ENCODE measurements around the gene TMEM156.
"Not testable (repeated sequence)": the region's sequence is repeated elsewhere in the genome, so short reads cannot be mapped to it uniquely, and the experiment has no call there.

Gene TMEM156

DNA sequence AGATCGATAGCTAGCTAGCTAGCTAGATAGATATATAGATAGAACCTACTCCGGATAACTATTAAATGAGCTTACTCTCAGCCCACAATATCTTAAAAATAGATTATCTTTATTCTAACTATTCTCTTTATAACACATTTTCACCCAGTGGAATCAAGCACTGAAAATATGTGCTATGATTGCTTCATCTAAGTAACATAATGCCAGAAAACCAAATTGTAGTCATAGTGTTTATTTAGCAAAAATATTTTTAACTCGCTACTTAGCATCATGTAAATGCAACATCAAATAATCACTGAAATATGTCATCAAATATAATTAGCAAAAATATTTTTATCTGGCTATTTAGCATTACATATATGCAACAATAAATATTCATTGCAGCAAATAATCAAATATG, 1.5 kb downstream of the TMEM156 start:
- H3K4me3 ChIP-seq (ENCODE audit: low read length), result peak overlapping the region; percentile 96; the same call in 1 of the 2 replicates
- TF ChIP-seq ZNF274 (IDR thresholded peaks at IDR 0.05; ENCODE audit: low read depth, low read length), result no peak

DNA sequence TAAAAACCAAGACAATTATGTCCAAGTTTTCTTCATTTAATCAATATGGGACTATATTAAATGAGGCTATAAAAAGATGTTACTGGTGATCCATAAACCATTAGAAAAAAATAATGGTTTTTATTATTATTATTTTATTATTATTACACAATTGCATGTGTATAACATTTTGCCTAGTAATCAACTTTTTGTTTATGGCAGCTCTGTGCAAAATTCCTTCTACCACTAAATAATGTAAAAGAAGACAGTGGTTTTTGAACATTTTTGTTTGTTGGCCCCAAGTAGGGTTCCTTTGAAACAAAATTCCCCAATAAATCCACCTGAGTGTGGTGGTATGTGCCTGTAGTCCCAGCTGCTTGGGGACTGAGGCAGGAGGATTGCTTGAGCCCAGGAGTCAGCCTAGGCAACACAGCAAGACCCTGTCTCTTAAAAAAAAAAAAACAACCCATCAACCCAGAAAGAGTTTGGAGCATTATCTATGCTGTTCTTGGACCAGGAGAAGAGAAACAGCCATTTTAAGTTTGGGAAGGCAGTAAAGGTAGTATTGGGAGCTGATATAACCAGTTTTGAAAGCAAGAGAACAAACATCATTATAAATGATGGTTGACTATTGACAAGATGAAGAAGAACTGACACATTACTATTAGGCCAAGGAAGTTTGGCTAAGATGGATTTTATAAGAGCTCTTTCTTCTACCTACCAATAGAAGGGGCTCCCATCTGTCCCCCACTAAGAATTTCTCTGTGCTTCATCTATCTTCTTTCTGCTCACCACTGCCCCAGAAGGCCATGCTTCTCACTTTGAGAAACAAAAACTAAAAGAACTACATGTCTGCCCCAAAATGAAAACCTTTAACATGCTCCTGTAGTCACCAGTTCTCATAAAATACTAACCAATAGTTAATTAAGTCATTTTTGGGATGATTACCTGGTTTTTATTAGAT, 2.2 kb downstream of the TMEM156 start:
- no peak for TF ChIP-seq ZNF274 (IDR thresholded peaks at IDR 0.05; ENCODE audit: low read depth, low read length)
- H3K4me3 ChIP-seq (ENCODE audit: low read length), result peak overlapping the region; percentile 96

DNA sequence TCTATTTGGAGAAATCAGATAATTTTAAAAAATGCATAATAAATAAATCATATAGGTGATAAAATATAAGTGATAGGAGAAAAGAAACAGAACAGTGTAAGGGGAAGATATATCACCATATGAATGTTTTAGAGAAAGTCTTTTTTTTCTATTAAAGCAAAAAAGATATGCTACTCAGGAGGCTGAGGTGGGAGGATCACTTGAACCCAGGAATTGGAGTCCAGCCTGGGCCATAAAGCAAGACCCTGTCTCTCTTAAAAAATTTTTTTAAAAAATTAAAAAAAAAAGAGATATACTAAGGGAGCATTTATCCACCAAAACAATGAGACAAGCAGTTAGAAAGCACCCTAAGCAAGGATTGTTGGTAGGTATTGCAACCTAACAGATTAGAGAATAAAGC, 6.1 kb downstream of the TMEM156 start:
- no peak for TF ChIP-seq ZNF274 (IDR thresholded peaks at IDR 0.05; ENCODE audit: low read depth, low read length)
- no peak overlapping the region for H3K4me3 ChIP-seq (ENCODE audit: low read length)

DNA sequence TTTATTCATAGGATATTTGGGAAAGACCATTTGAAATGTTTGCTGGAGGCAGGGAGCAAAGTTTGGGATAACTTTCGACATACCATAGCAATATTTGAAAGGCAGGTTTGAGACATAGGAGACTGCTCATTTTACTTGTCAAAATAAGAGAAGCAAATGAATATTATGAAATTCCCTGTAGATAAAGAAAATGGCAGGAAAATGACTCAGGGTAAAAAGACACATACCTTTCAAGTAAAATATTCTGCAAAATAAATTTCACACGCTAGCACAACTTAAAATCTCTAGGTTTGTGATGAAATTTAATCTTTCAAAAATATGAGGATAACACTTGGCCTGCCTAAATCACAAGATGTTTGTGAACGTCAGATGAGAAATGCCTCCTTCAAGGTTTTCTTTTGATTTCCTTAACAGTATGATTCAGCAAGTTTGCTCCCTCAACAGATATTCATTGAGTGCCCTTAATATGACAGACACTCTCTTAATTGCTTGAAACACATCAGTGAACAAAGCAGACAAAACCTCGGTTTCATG, 6.6 kb downstream of the TMEM156 start:
- H3K4me3 ChIP-seq (ENCODE audit: low read length), result no peak overlapping the region
- TF ChIP-seq ZNF274 (IDR thresholded peaks at IDR 0.05; ENCODE audit: low read depth, low read length), result no peak

DNA sequence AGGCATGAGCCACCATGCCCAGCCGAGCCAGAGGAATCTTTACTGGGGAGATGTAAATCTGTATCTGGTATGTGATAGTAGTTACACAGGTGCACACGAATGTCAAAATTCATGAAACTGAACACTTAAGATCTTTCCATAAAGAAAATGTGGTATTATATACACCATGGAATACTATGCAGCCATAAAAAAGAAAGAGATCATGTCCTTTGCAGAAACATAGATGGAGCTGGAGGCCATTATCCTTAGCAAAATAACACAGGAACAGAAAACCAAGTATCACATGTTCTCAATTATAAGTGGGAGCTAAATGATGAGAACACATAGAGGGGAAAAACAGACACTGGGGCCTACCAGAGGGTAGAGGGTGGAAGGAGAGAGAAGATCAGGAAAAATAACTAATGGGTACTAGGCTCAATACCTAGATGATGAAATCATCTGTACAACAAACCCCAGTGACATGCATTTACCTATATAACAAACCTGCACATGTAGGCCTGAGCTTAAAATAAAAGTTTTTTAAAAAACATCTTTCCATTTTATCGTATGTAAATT, 7.8 kb downstream of the TMEM156 start:
- H3K4me3 ChIP-seq (ENCODE audit: low read length), result no peak overlapping the region
- TF ChIP-seq ZNF274 (IDR thresholded peaks at IDR 0.05; ENCODE audit: low read depth, low read length), result no peak

DNA sequence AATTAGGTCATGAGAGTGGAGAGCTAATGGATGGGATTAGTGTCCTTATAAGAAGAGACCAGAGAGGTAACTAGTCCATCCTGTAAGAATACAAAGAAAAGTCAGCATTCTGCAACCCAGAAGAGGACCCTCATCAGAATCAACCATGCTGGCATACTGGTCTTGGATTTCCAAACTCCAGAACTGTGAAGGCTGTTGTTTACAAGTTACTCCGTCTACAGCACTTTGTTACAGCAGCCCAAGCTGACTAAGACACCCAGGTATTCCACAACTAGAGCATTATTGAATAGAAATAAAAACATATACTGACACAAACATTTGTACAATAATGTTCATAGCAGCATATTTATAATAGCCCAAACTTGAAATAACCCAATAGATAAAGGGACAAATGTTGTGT, 9.2 kb downstream of the TMEM156 start:
- H3K4me3 ChIP-seq (ENCODE audit: low read length), result no peak overlapping the region
- no peak for TF ChIP-seq ZNF274 (IDR thresholded peaks at IDR 0.05; ENCODE audit: low read depth, low read length)

DNA sequence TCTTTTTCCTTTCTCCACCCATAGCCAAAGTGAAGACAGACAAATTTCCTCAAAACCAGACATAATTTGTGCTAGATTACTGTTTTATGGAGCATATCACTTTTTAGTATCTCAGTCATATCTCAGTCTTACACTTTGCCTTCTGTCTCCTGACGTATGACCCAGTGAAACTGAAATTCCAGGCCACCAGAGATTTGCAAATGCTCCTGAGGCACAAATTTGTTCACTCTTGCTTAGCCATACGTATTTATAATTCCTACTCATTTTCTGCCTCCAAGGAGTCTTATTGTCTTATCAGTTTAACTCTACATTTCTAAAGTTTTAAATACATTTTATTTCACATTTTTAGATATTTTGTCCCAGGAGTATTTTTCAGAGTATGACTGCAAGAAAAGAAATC, 10.0 kb downstream of the TMEM156 start:
- no peak overlapping the region for H3K4me3 ChIP-seq (ENCODE audit: low read length)
- TF ChIP-seq ZNF274 (IDR thresholded peaks at IDR 0.05; ENCODE audit: low read depth, low read length), result no peak

DNA sequence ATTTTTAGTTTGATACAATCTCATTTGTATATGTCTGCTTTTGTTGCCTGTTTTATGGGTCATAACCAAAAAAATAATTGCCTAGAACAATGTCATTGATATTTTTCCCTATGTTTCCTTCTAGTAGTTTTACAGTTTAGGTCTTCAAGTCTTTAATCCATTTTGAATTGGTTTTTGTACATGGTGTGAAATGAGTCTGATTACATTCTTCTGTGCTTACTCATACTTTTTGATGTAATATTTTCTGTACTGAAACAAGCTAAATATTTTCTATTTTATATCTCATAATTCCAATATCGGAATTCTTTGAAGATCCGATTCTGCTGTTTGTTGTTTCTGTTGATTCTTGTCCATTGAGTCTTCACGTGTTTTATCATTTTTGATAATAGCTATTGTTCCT, 10.6 kb downstream of the TMEM156 start:
- H3K4me3 ChIP-seq (ENCODE audit: low read length), result no peak overlapping the region
- no peak for TF ChIP-seq ZNF274 (IDR thresholded peaks at IDR 0.05; ENCODE audit: low read depth, low read length)

DNA sequence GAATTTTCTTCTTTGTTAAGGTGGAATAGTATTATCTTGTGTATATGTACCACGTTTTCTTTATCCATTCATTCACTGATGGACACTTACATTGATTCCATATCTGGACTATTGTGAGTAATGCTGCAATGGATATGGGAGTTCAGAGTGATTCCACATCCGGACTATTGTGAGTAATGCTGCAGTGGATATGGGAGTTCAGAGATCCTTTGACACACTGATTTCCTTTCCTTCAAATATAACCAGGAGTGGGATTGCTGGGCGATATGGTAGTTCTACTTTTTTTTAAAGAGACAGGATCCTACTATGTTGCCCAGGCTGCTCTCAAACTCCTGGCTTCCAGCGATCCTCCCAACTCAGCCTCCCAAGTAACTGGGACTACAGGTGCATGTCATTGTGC, 12.1 kb downstream of the TMEM156 start:
- no peak for TF ChIP-seq ZNF274 (IDR thresholded peaks at IDR 0.05; ENCODE audit: low read depth, low read length)
- no peak overlapping the region for H3K4me3 ChIP-seq (ENCODE audit: low read length)

DNA sequence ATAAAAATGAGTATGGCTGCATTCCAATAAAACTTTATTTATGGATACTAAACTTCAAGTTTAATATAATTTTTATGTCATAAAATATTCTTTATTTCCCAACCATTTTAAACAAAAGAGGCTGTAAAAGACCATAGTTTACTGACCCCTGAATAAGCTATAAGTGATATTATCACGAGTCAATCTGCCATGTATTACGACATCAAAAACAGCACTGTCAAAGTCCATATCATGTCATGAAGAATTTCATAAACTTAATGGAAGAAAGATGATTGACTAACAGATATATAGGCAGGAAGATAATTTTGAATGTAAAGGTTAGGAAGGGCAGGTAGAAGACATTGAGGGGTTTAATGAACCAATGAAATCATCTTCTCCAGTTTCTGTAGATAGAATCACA, 18.2 kb downstream of the TMEM156 start:
- TF ChIP-seq ZNF274 (IDR thresholded peaks at IDR 0.05; ENCODE audit: low read depth, low read length), result no peak
- H3K4me3 ChIP-seq (ENCODE audit: low read length), result no peak overlapping the region

DNA sequence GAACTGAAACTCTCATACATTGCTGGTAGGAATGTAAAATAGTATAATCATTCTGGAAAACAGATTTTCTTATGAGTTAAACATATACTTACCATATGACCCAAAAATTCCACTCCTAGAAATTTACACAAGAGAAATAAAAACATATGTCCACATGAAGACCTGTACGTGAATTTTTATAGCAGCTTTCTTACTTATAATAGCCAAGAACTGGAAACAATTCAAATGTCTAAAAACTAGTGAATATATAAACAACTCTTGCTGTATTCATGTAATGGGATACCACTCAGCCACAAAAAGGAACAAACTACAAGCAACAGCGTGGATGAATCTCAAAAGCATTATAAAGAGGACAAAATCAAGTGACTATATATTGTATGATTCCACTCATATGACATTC, 27.5 kb downstream of the TMEM156 start:
- no peak overlapping the region for H3K4me3 ChIP-seq (ENCODE audit: low read length)

DNA sequence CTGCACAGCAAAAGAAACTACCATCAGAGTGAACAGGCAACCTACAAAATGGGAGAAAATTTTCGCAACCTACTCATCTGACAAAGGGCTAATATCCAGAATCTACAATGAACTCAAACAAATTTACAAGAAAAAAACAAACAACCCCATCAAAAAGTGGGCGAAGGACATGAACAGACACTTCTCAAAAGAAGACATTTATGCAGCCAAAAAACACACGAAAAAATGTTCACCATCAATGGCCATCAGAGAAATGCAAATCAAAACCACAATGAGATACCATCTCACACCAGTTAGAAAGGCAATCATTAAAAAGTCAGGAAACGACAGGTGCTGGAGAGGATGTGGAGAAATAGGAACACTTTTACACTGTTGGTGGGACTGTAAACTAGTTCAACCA, 30.2 kb downstream of the TMEM156 start:
- not testable (repeated sequence) for H3K4me3 ChIP-seq (ENCODE audit: low read length)

More for the DNA sequence above, 27.5 kb downstream of the TMEM156 start:
- TF ChIP-seq ZNF274 (IDR thresholded peaks at IDR 0.05; ENCODE audit: low read depth, low read length), result no peak

DNA sequence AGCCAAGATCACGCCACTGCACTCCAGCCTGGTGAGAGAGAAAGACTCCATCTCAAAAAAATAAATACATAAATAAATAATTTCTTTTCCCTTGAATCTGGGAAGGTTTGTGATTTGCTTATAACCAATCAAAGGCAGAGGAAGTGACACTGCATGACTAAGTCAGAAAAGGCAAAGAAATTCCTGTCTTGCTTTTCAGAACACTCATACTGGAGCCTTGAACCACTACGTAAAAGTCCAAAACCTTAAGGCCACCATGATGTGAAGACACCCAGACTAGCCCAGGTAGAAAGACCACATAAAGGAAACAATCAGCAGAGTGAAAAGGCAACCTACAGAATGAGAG, 36.6 kb downstream of the TMEM156 start:
- H3K4me3 ChIP-seq (ENCODE audit: low read length), result no peak overlapping the region
- no peak for TF ChIP-seq ZNF274 (IDR thresholded peaks at IDR 0.05; ENCODE audit: low read depth, low read length)

DNA sequence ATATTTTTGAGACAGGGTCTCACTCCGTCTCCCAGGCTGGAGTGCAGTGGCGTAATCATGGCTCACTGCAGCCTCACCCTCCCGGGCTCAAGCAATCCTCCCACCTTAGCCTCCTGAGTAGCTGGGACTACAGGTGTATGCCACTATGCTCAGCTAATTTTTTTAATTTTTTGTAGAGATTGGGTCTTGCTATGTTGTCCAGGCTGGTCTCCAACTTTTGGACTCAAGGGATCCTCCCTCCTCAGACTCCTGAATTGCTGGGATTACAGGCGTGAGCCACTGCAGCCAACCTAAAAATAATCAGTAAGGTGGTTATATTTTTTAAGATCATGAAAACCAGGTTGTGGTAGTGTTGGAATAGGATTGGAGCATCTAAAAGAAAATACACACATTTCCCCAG, 38.1 kb downstream of the TMEM156 start:
- TF ChIP-seq ZNF274 (IDR thresholded peaks at IDR 0.05; ENCODE audit: low read depth, low read length), result no peak
- no peak overlapping the region for H3K4me3 ChIP-seq (ENCODE audit: low read length)

DNA sequence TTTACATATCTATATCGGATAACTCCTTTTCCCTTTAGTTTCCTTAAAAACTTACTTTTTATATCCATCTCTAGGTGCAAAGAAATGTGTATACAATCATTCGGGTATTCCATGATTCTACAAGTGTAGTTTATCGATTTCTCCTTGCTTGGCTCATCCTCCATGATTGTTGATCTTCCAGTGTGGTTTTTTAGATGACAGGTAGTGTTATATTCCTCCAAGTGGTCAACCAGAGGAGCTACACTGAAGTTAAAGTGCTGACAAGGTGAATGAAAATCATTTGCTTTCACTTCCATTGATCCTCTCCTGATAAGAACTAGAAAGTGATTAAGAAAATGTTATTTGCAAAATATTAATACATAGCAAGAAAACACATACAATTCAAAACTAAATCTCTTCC, 38.5 kb downstream of the TMEM156 start:
- H3K4me3 ChIP-seq (ENCODE audit: low read length), result no peak overlapping the region
- no peak for TF ChIP-seq ZNF274 (IDR thresholded peaks at IDR 0.05; ENCODE audit: low read depth, low read length)

Measured in GM08714 (cell line).